Osteoblast (primary cell): Measurements from ENCODE around the gene SIKE1. TPM values are rescaled to one million over a fixed set of nuclear protein-coding genes. Genes with fewer than 3 reads are reported as not detected.
"Not testable (repeated sequence)": the region's sequence is repeated elsewhere in the genome, so short reads cannot be mapped to it uniquely, and the experiment has no call there.

Experiments used
- DNase-seq: peaks from one replicate; pipeline ENCODE4 v3.0.0; 2011; ENCODE audit warnings: low spot score, mixed read lengths; ENCODE audit not compliant: insufficient read length; ENCODE audit errors: missing footprints
- H2AFZ ChIP-seq: 2 replicates; pipeline ENCODE4 v1.6.0; 2011; ENCODE audit warnings: mild to moderate bottlenecking, low read length
- H3K27ac ChIP-seq: 2 replicates; pipeline ENCODE4 v1.5.1; 2011; ENCODE audit warnings: mild to moderate bottlenecking, low read depth, low read length, moderate library complexity
- H3K27me3 ChIP-seq: 2 replicates; pipeline ENCODE4 v1.6.0; 2012; ENCODE audit warnings: mild to moderate bottlenecking, control low read depth, inconsistent platforms, low read length, moderate library complexity; ENCODE audit not compliant: insufficient read depth
- H3K36me3 ChIP-seq: 2 replicates; pipeline ENCODE4 v1.5.1; 2011; ENCODE audit warnings: mild to moderate bottlenecking, low read length, control low read depth, moderate library complexity; ENCODE audit not compliant: insufficient read depth
- H3K4me1 ChIP-seq: 2 replicates; pipeline ENCODE4 v1.5.1; 2011; ENCODE audit warnings: mild to moderate bottlenecking, low read length, control low read depth, moderate library complexity; ENCODE audit not compliant: insufficient read depth
- H3K4me2 ChIP-seq: 2 replicates; pipeline ENCODE4 v1.6.0; 2011; ENCODE audit warnings: mild to moderate bottlenecking, low read length; ENCODE audit not compliant: insufficient read depth
- H3K4me3 ChIP-seq: fragments of 200-600 bp; sonication (generic); 3 replicates; pipeline ENCODE4 v1.5.1; 2012; ENCODE audit warnings: mild to moderate bottlenecking, low read length, inconsistent platforms; ENCODE audit not compliant: insufficient read depth
- H3K79me2 ChIP-seq: 2 replicates; pipeline ENCODE4 v1.6.0; 2012; ENCODE audit warnings: mild to moderate bottlenecking, low read length, control low read depth, inconsistent platforms; ENCODE audit not compliant: insufficient read depth
- H3K9me3 ChIP-seq: 2 replicates; pipeline ENCODE4 v1.5.1; 2011; ENCODE audit warnings: low read depth, low read length, control low read depth
- H4K20me1 ChIP-seq: 2 replicates; pipeline ENCODE4 v1.6.0; 2012; ENCODE audit warnings: mild to moderate bottlenecking, low read length, control low read depth; ENCODE audit not compliant: insufficient read depth
- CTCF ChIP-seq: IDR thresholded peaks from 2 replicates; pipeline ENCODE4 v1.5.1; 2011; ENCODE audit warnings: mild to moderate bottlenecking, low read depth, low read length, moderate library complexity; ENCODE audit errors: extremely low read depth
- total RNA-seq: library from RNA; depleted of rRNA; stranded (reverse); fragments of >200 nt; gene quantifications from 2 replicates; pipeline ENCODE4 v1.2.3, GENCODE V29; 2012

Gene SIKE1
- total RNA-seq, 1 donor: 52.5 TPM

- H3K27me3 ChIP-seq: peaks cover 3% of the 10 kb centered on the region
- no peaks in the 10 kb centered on the region for H4K20me1 ChIP-seq
These were observed 39.9 kb upstream of the SIKE1 start for GRCh38 chr1:114820392-114820791.

GRCh38 chr1:114819869-114820268 is 39.4 kb upstream of the SIKE1 start:
- H3K36me3 ChIP-seq: no peaks in the 10 kb centered on the region
- H3K9me3 ChIP-seq: no peaks in the 10 kb centered on the region
- H2AFZ ChIP-seq: no peak overlapping the region
- no peak overlapping the region for H3K4me3 ChIP-seq
- no peaks in the 10 kb centered on the region for H4K20me1 ChIP-seq
- H3K79me2 ChIP-seq: no peaks in the 10 kb centered on the region
- TF ChIP-seq CTCF: no peak
- no peak overlapping the region for H3K4me2 ChIP-seq
- H3K4me1 ChIP-seq: no peaks in the 10 kb centered on the region
- DNase-seq: no peak
- peaks cover 3% of the 10 kb centered on the region for H3K27me3 ChIP-seq
- H3K27ac ChIP-seq: no peak overlapping the region

More at GRCh38 chr1:114820392-114820791, 39.9 kb upstream of the SIKE1 start:
- H3K4me3 ChIP-seq: no peak overlapping the region
- H2AFZ ChIP-seq: no peak overlapping the region
- no peak for TF ChIP-seq CTCF
- no peak overlapping the region for H3K27ac ChIP-seq
- H3K4me1 ChIP-seq: no peaks in the 10 kb centered on the region
- H3K36me3 ChIP-seq: no peaks in the 10 kb centered on the region
- no peak for DNase-seq
- no peak overlapping the region for H3K4me2 ChIP-seq
- H3K9me3 ChIP-seq: no peaks in the 10 kb centered on the region
- no peaks in the 10 kb centered on the region for H3K79me2 ChIP-seq

- not testable (repeated sequence) for H2AFZ ChIP-seq
These were observed 24.0 kb upstream of the SIKE1 start for GRCh38 chr1:114804449-114804848.

GRCh38 chr1:114803001-114803400 is 22.5 kb upstream of the SIKE1 start:
- H3K79me2 ChIP-seq: no peaks in the 10 kb centered on the region
- peaks cover 9% of the 10 kb centered on the region for H3K27me3 ChIP-seq
- no peaks in the 10 kb centered on the region for H4K20me1 ChIP-seq
- no peaks in the 10 kb centered on the region for H3K4me1 ChIP-seq
- DNase-seq: no peak
- no peaks in the 10 kb centered on the region for H3K36me3 ChIP-seq
- no peaks in the 10 kb centered on the region for H3K9me3 ChIP-seq
- no peak overlapping the region for H2AFZ ChIP-seq
- no peak overlapping the region for H3K4me2 ChIP-seq
- H3K27ac ChIP-seq: no peak overlapping the region
- TF ChIP-seq CTCF: no peak
- H3K4me3 ChIP-seq: no peak overlapping the region

More at GRCh38 chr1:114804449-114804848, 24.0 kb upstream of the SIKE1 start:
- H3K4me2 ChIP-seq, H3K27ac ChIP-seq, H3K27me3 ChIP-seq, H3K9me3 ChIP-seq, H3K4me3 ChIP-seq, H3K79me2 ChIP-seq, DNase-seq, H4K20me1 ChIP-seq, H3K36me3 ChIP-seq, H3K4me1 ChIP-seq: not testable (repeated sequence)
